HEK293 (cell line): ENCODE data around the gene SNORC.

Source experiments
- CTCF ChIA-PET: fragments of 350-600 bp; formaldehyde crosslinking; extraction: SDS; loops from one replicate; lab custom pipeline; 2021; ENCODE audit warnings: antibody characterized with exemption; lab: Yijun Ruan, JAX
- POLR2A ChIA-PET: fragments of 300-600 bp; formaldehyde crosslinking; extraction: SDS; loops from one replicate; lab custom pipeline; 2020; ENCODE audit warnings: antibody characterized with exemption, inconsistent platforms; lab: Yijun Ruan, JAX
- H3K27ac ChIP-seq: fragments of 200-500 bp; sonication (Bioruptor generic); 2 replicates; pipeline ENCODE4 v1.5.1; 2014; ENCODE audit warnings: low read depth, low read length, control low read depth, inconsistent platforms; ENCODE audit errors: extremely low read depth
- H3K36me3 ChIP-seq, 2 experiments: fragments of 200-500 bp in 1 of 2; sonication (Bioruptor generic) in 1 of 2; 1 replicate in 1 of 2; 2 replicates in 1 of 2; pipeline ENCODE4 v1.5.1; 2014 to 2017; ENCODE audit warnings: inconsistent platforms in 2 of 2, low read length in 2 of 2; ENCODE audit not compliant: control insufficient read depth in 2 of 2, insufficient read depth in 1 of 2
- H3K4me1 ChIP-seq: fragments of 200-500 bp; sonication (Bioruptor generic); 2 replicates; pipeline ENCODE4 v1.5.1; 2014; ENCODE audit warnings: mild to moderate bottlenecking, low read length, inconsistent platforms; ENCODE audit not compliant: control insufficient read depth, insufficient read depth
- H3K4me3 ChIP-seq: 2 replicates; pipeline ENCODE4 v1.5.1; 2011; ENCODE audit warnings: low read depth, mild to moderate bottlenecking, control low read depth, low read length, moderate library complexity
- H3K9me3 ChIP-seq: fragments of 200-500 bp; sonication (Bioruptor generic); 2 replicates; pipeline ENCODE4 v1.5.1; 2014; ENCODE audit warnings: low read depth, low read length, inconsistent platforms; ENCODE audit not compliant: control insufficient read depth, insufficient read depth
- GLIS2 ChIP-seq: fragments of 450-650 bp; formaldehyde crosslinking; IDR thresholded peaks from 2 replicates; pipeline ENCODE4 v1.5.1; 2016; ENCODE audit warnings: missing biosample characterization, missing genetic modification characterization
- KLF8 ChIP-seq: fragments of 450-650 bp; formaldehyde crosslinking; IDR thresholded peaks from 2 replicates; pipeline ENCODE4 v1.5.1; 2016; ENCODE audit warnings: missing biosample characterization, missing genetic modification characterization
- MEIS1 ChIP-seq: sonication (generic); formaldehyde crosslinking; IDR thresholded peaks from 2 replicates; pipeline ENCODE4 v1.8.1; 2022; ENCODE audit warnings: missing genetic modification reagents, mild to moderate bottlenecking, borderline replicate concordance
- TRIM28 ChIP-seq: IDR thresholded peaks from 2 replicates; pipeline ENCODE4 v1.6.1; 2011; ENCODE audit warnings: low read length, control low read depth, borderline replicate concordance
- ZNF140 ChIP-seq: fragments of 450-650 bp; formaldehyde crosslinking; IDR thresholded peaks from 2 replicates; pipeline ENCODE4 v1.5.1; 2016; ENCODE audit warnings: missing biosample characterization, missing genetic modification characterization
- ZNF155 ChIP-seq: fragments of 450-650 bp; formaldehyde crosslinking; IDR thresholded peaks from 2 replicates; pipeline ENCODE4 v1.5.1; 2016; ENCODE audit warnings: missing biosample characterization, missing genetic modification characterization
- ZNF184 ChIP-seq: fragments of 450-650 bp; IDR thresholded peaks from 2 replicates; pipeline ENCODE4 v1.5.1; 2018; ENCODE audit warnings: missing biosample characterization, mild to moderate bottlenecking, missing genetic modification characterization
- ZNF23 ChIP-seq: fragments of 450-650 bp; formaldehyde crosslinking; IDR thresholded peaks from 2 replicates; pipeline ENCODE4 v1.5.1; 2016; ENCODE audit warnings: missing biosample characterization, missing genetic modification characterization, borderline replicate concordance
- ZNF24 ChIP-seq: fragments of 450-650 bp; formaldehyde crosslinking; IDR thresholded peaks from 2 replicates; pipeline ENCODE4 v1.5.1; 2016; ENCODE audit warnings: missing biosample characterization, missing genetic modification characterization
- ZNF302 ChIP-seq: fragments of 450-650 bp; formaldehyde crosslinking; IDR thresholded peaks from 2 replicates; pipeline ENCODE4 v1.5.1; 2016; ENCODE audit warnings: missing biosample characterization, missing genetic modification characterization, low read depth
- ZNF394 ChIP-seq: fragments of 450-650 bp; formaldehyde crosslinking; IDR thresholded peaks from 2 replicates; pipeline ENCODE4 v1.5.1; 2016; ENCODE audit warnings: missing biosample characterization, missing genetic modification characterization, mild to moderate bottlenecking, moderate library complexity, borderline replicate concordance
- ZNF521 ChIP-seq: fragments of 450-650 bp; formaldehyde crosslinking; IDR thresholded peaks from 2 replicates; pipeline ENCODE4 v1.5.1; 2017; ENCODE audit warnings: missing biosample characterization, mild to moderate bottlenecking, missing genetic modification characterization
- ZNF548 ChIP-seq: fragments of 450-650 bp; formaldehyde crosslinking; IDR thresholded peaks from 2 replicates; pipeline ENCODE4 v1.5.1; 2016; ENCODE audit warnings: missing biosample characterization, missing genetic modification characterization
- ZNF621 ChIP-seq: fragments of 450-650 bp; formaldehyde crosslinking; IDR thresholded peaks from 2 replicates; pipeline ENCODE4 v1.5.1; 2017; ENCODE audit warnings: missing biosample characterization, missing genetic modification characterization
- ZNF623 ChIP-seq: fragments of 450-650 bp; formaldehyde crosslinking; IDR thresholded peaks from 2 replicates; pipeline ENCODE4 v1.5.1; 2016; ENCODE audit warnings: missing biosample characterization, missing genetic modification characterization
- ZNF658 ChIP-seq: fragments of 450-650 bp; formaldehyde crosslinking; IDR thresholded peaks from 2 replicates; pipeline ENCODE4; 2016; ENCODE audit warnings: missing biosample characterization, missing genetic modification characterization
- ZNF660 ChIP-seq: fragments of 450-650 bp; IDR thresholded peaks from 2 replicates; pipeline ENCODE4 v1.5.1; 2018; ENCODE audit warnings: missing biosample characterization, mild to moderate bottlenecking, missing genetic modification characterization
- ZNF701 ChIP-seq: fragments of 450-650 bp; formaldehyde crosslinking; IDR thresholded peaks from 2 replicates; pipeline ENCODE4 v1.5.1; 2016; ENCODE audit warnings: missing biosample characterization, missing genetic modification characterization
- ZNF76 ChIP-seq: fragments of 450-650 bp; formaldehyde crosslinking; IDR thresholded peaks from 2 replicates; pipeline ENCODE4; 2016; ENCODE audit warnings: low read depth, missing biosample characterization, missing genetic modification characterization, borderline replicate concordance
- ZNF791 ChIP-seq: fragments of 450-650 bp; formaldehyde crosslinking; IDR thresholded peaks from 2 replicates; pipeline ENCODE4 v1.5.1; 2016; ENCODE audit warnings: missing biosample characterization, missing genetic modification characterization
- TF ChIP-seq, protein P1 (sequence below): fragments of 450-650 bp; formaldehyde crosslinking; IDR thresholded peaks from 2 replicates; pipeline ENCODE4 v1.5.1; 2016; ENCODE audit warnings: missing biosample characterization, missing genetic modification characterization
- TF ChIP-seq, protein P2 (sequence below): fragments of 450-650 bp; formaldehyde crosslinking; IDR thresholded peaks from 2 replicates; pipeline ENCODE4 v1.5.1; 2017; ENCODE audit warnings: missing biosample characterization, missing genetic modification characterization
- TF ChIP-seq, protein P3 (sequence below): fragments of 450-650 bp; formaldehyde crosslinking; IDR thresholded peaks from 2 replicates; pipeline ENCODE4 v1.5.1; 2016; ENCODE audit warnings: missing biosample characterization, missing genetic modification characterization
- TF ChIP-seq, protein P4 (sequence below): fragments of 450-650 bp; formaldehyde crosslinking; optimal IDR thresholded peaks from 2 replicates; pipeline ENCODE3; 2016; ENCODE audit warnings: missing biosample characterization, mild to moderate bottlenecking, missing genetic modification characterization
- TF ChIP-seq, protein P5 (sequence below): fragments of 450-650 bp; formaldehyde crosslinking; IDR thresholded peaks from 2 replicates; pipeline ENCODE4 v1.5.1; 2016; ENCODE audit warnings: missing biosample characterization, missing genetic modification characterization
- TF ChIP-seq, protein P6 (sequence below): fragments of 450-650 bp; IDR thresholded peaks from 2 replicates; pipeline ENCODE4 v1.5.1; 2018; ENCODE audit warnings: missing biosample characterization, missing genetic modification characterization

The SNORC gene

DNA sequence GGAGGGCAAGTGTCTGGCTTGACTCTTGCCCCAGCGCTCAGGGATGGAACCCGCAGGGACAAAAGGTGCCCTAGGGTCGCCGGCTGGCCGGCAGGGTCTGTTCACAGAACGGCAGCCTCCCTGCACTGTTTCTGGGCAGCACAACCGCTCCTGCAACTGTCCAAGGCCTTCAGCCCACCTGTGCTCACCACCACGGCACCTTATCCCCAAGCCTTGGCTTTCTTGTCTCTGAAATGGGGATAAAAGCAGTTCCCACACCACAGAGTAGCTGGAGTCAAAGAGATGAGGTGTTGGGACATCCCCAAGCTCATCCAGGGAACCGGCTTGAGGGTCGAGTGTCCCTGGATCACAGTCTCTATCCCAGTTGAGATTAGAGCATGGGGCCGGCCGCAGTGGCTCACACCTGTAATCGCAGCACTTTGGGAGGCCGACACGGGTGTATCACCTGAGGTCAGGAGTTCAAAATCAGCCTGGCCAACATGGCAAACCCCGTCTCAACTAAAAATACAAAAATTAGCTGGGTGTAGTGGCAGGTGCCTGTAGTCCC lies 4.7 kb downstream of the SNORC start:
- TF ChIP-seq MEIS1 (CRISPR knock-in tag) (no peak), ZNF140 (no peak), ZNF184 (tag by site-specific recombination) (no peak), KLF8 (tag by site-specific recombination) (no peak), GLIS2 (tag by site-specific recombination) (no peak), ZNF701 (no peak), ZNF623 (tag by site-specific recombination) (no peak), ZNF621 (no peak), ZNF302 (tag by site-specific recombination) (no peak), ZNF521 (no peak), ZNF155 (tag by site-specific recombination) (no peak), ZNF24 (tag by site-specific recombination) (no peak), ZNF76 (tag by site-specific recombination) (no peak), ZNF394 (no peak), ZNF23 (tag by site-specific recombination) (no peak)
- TF ChIP-seq, protein P1, sequence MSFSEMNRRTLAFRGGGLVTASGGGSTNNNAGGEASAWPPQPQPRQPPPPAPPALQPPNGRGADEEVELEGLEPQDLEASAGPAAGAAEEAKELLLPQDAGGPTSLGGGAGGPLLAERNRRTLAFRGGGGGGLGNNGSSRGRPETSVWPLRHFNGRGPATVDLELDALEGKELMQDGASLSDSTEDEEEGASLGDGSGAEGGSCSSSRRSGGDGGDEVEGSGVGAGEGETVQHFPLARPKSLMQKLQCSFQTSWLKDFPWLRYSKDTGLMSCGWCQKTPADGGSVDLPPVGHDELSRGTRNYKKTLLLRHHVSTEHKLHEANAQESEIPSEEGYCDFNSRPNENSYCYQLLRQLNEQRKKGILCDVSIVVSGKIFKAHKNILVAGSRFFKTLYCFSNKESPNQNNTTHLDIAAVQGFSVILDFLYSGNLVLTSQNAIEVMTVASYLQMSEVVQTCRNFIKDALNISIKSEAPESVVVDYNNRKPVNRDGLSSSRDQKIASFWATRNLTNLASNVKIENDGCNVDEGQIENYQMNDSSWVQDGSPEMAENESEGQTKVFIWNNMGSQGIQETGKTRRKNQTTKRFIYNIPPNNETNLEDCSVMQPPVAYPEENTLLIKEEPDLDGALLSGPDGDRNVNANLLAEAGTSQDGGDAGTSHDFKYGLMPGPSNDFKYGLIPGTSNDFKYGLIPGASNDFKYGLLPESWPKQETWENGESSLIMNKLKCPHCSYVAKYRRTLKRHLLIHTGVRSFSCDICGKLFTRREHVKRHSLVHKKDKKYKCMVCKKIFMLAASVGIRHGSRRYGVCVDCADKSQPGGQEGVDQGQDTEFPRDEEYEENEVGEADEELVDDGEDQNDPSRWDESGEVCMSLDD (tag by site-specific recombination) = no peak
- TF ChIP-seq, protein P2, sequence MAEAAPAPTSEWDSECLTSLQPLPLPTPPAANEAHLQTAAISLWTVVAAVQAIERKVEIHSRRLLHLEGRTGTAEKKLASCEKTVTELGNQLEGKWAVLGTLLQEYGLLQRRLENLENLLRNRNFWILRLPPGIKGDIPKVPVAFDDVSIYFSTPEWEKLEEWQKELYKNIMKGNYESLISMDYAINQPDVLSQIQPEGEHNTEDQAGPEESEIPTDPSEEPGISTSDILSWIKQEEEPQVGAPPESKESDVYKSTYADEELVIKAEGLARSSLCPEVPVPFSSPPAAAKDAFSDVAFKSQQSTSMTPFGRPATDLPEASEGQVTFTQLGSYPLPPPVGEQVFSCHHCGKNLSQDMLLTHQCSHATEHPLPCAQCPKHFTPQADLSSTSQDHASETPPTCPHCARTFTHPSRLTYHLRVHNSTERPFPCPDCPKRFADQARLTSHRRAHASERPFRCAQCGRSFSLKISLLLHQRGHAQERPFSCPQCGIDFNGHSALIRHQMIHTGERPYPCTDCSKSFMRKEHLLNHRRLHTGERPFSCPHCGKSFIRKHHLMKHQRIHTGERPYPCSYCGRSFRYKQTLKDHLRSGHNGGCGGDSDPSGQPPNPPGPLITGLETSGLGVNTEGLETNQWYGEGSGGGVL (tag by site-specific recombination) = no peak
- POLR2A ChIA-PET = no interaction called here

DNA sequence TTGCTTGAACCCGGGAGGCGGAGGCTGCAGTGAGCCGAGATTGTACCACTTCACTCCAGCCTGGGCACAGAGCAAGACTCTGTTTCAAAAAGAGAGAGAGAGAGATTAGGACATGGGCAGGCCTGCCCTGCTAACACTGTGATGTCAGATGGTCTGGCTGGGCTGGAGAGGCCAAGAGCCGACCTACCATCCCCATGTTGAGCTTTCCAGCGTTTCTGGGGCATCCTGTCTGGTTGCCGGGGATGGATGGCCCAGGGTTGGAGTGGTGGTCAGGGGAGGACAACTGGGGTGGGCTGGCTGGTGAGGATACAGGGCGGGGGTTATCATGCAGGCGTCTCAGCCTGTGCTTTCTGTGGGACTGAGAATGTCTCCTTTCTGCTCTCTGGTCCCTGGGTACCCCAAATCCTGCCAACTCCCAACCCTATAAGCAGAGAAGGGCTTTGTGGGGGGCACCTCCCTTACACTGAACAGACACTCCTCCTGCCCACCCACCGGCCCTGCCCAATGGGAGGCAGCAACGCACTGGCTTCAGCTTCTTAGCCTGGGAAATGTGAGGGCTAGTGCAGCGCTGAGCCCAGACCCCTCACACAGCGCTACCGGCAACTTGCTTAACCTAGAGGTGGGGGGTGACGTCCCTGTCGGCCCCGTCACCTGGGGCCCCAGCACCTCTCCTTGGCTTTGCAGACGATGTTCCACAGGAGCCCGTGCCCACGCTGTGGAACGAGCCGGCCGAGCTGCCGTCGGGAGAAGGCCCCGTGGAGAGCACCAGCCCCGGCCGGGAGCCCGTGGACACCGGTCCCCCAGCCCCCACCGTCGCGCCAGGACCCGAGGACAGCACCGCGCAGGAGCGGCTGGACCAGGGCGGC lies 5.4 kb downstream of the SNORC start:
- no peak overlapping the region for H3K4me3 ChIP-seq
- no peak overlapping the region for H3K27ac ChIP-seq
- no peaks in the 10 kb centered on the region for H3K9me3 ChIP-seq
- no peaks in the 10 kb centered on the region for H3K4me1 ChIP-seq
- ChIA-PET POLR2A (no interaction called here), CTCF (interaction anchor here (0.5 to 1.1 kb wide), 3 partner anchors 17 to 260 kb away, joined by 3 read pairs; no protein-coding TSS in a partner anchor)
- H3K36me3 ChIP-seq = peaks cover 0 to 23% of the 10 kb centered on the region in 2 experiments; a peak in 1 of 3 replicates
- TF ChIP-seq ZNF791 (tag by site-specific recombination) (no peak), ZNF548 (tag by site-specific recombination) (no peak), TRIM28 (no peak), ZNF658 (tag by site-specific recombination) (no peak), ZNF660 (no peak)
- TF ChIP-seq, protein P3, sequence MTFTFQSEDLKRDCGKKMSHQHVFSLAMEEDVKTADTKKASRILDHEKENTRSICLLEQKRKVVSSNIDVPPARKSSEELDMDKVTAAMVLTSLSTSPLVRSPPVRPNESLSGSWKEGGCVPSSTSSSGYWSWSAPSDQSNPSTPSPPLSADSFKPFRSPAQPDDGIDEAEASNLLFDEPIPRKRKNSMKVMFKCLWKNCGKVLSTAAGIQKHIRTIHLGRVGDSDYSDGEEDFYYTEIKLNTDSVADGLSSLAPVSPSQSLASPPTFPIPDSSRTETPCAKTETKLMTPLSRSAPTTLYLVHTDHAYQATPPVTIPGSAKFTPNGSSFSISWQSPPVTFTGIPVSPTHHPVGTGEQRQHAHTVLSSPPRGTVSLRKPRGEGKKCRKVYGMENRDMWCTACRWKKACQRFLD (tag by site-specific recombination) = no peak
- TF ChIP-seq, protein P4, sequence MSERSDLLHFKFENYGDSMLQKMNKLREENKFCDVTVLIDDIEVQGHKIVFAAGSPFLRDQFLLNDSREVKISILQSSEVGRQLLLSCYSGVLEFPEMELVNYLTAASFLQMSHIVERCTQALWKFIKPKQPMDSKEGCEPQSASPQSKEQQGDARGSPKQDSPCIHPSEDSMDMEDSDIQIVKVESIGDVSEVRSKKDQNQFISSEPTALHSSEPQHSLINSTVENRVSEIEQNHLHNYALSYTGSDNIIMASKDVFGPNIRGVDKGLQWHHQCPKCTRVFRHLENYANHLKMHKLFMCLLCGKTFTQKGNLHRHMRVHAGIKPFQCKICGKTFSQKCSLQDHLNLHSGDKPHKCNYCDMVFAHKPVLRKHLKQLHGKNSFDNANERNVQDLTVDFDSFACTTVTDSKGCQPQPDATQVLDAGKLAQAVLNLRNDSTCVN = no peak
- TF ChIP-seq, protein P5, sequence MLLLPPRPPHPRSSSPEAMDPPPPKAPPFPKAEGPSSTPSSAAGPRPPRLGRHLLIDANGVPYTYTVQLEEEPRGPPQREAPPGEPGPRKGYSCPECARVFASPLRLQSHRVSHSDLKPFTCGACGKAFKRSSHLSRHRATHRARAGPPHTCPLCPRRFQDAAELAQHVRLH (tag by site-specific recombination) = no peak
- TF ChIP-seq, protein P6, sequence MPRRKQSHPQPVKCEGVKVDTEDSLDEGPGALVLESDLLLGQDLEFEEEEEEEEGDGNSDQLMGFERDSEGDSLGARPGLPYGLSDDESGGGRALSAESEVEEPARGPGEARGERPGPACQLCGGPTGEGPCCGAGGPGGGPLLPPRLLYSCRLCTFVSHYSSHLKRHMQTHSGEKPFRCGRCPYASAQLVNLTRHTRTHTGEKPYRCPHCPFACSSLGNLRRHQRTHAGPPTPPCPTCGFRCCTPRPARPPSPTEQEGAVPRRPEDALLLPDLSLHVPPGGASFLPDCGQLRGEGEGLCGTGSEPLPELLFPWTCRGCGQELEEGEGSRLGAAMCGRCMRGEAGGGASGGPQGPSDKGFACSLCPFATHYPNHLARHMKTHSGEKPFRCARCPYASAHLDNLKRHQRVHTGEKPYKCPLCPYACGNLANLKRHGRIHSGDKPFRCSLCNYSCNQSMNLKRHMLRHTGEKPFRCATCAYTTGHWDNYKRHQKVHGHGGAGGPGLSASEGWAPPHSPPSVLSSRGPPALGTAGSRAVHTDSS = no peak

More for the DNA sequence above, 4.7 kb downstream of the SNORC start:
- Histone ChIP-seq H3K27ac (no peak overlapping the region), H3K9me3 (no peaks in the 10 kb centered on the region), H3K4me1 (no peaks in the 10 kb centered on the region), H3K4me3 (no peak overlapping the region), H3K36me3 (peaks cover 0 to 23% of the 10 kb centered on the region in 2 experiments; a peak in 1 of 3 replicates)
- CTCF ChIA-PET = interaction anchor here (1.1 kb wide), 1 partner anchor 16 kb away, joined by 3 read pairs; no protein-coding TSS in a partner anchor
